ENCODE results near the gene HILPDA. TPM values are rescaled to one million over a fixed set of nuclear protein-coding genes. Genes with fewer than 3 reads are reported as not detected.
A peak's percentile ranks its signal among the peaks of the same experiment; 100 is the strongest.
"Not testable (repeated sequence)": the region's sequence is repeated elsewhere in the genome, so short reads cannot be mapped to it uniquely, and the experiment has no call there.

HILPDA gene
- total RNA-seq, 1 donor from 2014 or later: 13.1 TPM

GRCh38 chr7:128450913-128451312 is 4.8 kb upstream of the HILPDA start:
- peaks cover 6% of the 10 kb centered on the region for H3K4me1 ChIP-seq
- no peak overlapping the region for H3K4me3 ChIP-seq
- intact Hi-C loops (cut with DNase I): no loop called here
- DNase-seq (no peak), ATAC-seq (no peak)
- no peak overlapping the region for H3K27ac ChIP-seq
- no peaks in the 10 kb centered on the region for H3K27me3 ChIP-seq (ENCODE audit: low read depth)
- no peaks in the 10 kb centered on the region for H3K9me3 ChIP-seq
- TF ChIP-seq, protein P1, sequence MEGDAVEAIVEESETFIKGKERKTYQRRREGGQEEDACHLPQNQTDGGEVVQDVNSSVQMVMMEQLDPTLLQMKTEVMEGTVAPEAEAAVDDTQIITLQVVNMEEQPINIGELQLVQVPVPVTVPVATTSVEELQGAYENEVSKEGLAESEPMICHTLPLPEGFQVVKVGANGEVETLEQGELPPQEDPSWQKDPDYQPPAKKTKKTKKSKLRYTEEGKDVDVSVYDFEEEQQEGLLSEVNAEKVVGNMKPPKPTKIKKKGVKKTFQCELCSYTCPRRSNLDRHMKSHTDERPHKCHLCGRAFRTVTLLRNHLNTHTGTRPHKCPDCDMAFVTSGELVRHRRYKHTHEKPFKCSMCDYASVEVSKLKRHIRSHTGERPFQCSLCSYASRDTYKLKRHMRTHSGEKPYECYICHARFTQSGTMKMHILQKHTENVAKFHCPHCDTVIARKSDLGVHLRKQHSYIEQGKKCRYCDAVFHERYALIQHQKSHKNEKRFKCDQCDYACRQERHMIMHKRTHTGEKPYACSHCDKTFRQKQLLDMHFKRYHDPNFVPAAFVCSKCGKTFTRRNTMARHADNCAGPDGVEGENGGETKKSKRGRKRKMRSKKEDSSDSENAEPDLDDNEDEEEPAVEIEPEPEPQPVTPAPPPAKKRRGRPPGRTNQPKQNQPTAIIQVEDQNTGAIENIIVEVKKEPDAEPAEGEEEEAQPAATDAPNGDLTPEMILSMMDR (IDR thresholded peaks at IDR 0.05): no peak
- no peaks in the 10 kb centered on the region for H3K36me3 ChIP-seq

- no peaks in the 10 kb centered on the region for H3K27me3 ChIP-seq (ENCODE audit: low read depth)
- intact Hi-C loops (cut with DNase I): no loop called here
- H3K36me3 ChIP-seq: no peaks in the 10 kb centered on the region
- no peak for ATAC-seq
- DNase-seq: no peak
- no peak overlapping the region for H3K4me3 ChIP-seq
- no peak overlapping the region for H3K27ac ChIP-seq
- no peaks in the 10 kb centered on the region for H3K9me3 ChIP-seq
- H3K4me1 ChIP-seq: peaks cover 20% of the 10 kb centered on the region
- TF ChIP-seq, protein P1 (IDR thresholded peaks at IDR 0.05): no peak
Observed at GRCh38 chr7:128452552-128452951, 3.1 kb upstream of the HILPDA start.

DNA sequence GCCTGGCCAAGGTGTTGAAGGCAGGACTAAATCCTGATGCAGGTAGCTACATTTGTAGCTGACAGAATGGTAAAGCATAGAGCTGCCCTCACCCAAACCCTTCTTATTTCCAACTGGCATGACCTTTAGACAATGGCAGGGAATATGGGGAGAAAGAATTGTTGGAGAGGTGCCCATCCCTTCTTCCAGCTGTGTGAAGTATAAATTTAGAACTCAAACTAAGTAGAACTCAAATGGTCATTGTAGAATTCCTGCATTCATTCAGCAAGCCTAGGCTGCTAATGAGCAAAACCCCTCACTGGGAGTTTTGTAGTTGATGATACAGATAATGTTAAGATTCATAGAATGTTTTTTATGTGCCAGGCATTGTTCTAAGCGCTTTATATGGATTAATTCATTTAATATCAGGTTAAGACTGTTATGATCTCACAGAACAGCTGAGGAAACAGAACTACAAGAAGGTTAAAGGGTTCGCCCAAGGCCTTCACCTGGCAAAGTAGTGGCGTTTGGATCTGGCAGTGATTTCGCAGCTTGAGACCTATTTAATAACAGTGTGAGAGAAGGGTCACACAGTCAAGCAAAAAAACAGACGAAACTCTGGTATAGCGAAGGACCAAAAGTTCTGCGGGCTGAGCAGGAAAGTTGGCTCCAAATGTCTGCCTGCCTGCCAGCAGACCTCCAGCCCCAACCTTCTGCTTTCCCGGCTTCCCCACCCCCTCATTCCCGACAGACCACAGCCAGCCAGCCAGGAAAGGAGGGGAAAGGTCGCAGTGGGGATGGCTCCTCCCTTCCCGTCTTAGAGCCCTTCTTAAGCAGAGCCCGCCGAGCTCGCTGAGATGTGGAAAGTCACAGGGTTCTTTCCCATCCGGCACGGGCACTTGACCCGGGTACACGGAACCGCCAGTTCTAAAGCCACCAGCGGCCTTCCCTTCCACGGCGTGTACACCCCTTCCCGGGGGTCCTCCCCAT is 1.6 kb upstream of the HILPDA start:
- TF ChIP-seq, protein P1 (IDR thresholded peaks at IDR 0.05): no peak
- intact Hi-C loops (cut with DNase I): no loop called here
- peak overlapping the region; percentile 98 for H3K4me3 ChIP-seq
- peaks cover 6% of the 10 kb centered on the region for H3K36me3 ChIP-seq
- peaks cover 35% of the 10 kb centered on the region for H3K4me1 ChIP-seq
- DNase-seq (peak; percentile 72), ATAC-seq (peak; percentile 58 to 60)
- H3K9me3 ChIP-seq: no peaks in the 10 kb centered on the region
- H3K27ac ChIP-seq: peak overlapping the region; percentile 88
- no peaks in the 10 kb centered on the region for H3K27me3 ChIP-seq (ENCODE audit: low read depth)

DNA sequence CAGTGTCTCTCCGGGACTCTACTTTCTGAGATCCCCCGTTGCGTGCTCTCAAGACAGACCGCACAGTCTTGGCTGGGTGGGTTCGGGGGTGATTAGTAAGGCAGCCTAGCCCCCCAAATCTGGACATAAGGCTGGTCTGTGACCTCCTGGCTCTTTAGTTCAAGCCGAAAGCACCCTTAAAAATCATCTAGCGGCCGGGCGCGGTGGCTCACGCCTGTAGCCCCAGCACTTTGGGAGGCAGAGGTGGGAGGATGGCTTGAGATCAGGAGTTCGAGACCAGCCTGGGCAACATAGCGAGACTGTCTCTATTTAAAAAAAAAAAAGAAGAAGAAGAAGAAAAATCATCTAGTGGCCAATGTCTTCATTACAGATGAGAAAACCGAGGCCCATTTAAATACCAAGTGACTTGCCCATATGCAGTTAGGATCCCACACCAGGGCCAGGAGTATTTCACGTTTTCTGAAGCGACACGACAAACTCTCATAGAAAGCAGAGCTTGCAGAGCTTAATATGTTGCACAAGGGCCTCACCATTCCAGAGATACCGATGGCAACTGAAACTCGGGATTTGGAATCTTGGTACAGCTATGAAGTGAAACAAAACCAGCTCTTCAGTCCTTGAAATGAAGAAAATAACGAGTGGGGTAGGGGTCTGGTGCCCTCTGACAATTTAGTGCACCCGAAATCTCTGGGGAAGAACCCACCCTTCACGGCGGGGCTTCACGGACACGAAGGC is 703 bp upstream of the HILPDA start:
- no peak for DNase-seq
- Histone ChIP-seq H3K27me3 (ENCODE audit: low read depth) (no peaks in the 10 kb centered on the region), H3K36me3 (peaks cover 6% of the 10 kb centered on the region), H3K9me3 (no peaks in the 10 kb centered on the region), H3K4me1 (peaks cover 41% of the 10 kb centered on the region), H3K27ac (peak overlapping the region; percentile 88), H3K4me3 (peak overlapping the region; percentile 98)
- intact Hi-C loops (cut with DNase I): no loop called here
- TF ChIP-seq, protein P1 (IDR thresholded peaks at IDR 0.05): no peak
- ATAC-seq: peak; percentile 1

GRCh38 chr7:128456255-128456725 is 612 bp downstream of the HILPDA start:
- H3K4me3 ChIP-seq: peak overlapping the region; percentile 98
- H3K9me3 ChIP-seq: no peaks in the 10 kb centered on the region
- intact Hi-C loops (cut with DNase I): no loop called here
- DNase-seq (no peak), ATAC-seq (no peak)
- TF ChIP-seq, protein P1 (IDR thresholded peaks at IDR 0.05): no peak
- H3K27me3 ChIP-seq (ENCODE audit: low read depth): no peaks in the 10 kb centered on the region
- H3K4me1 ChIP-seq: peaks cover 41% of the 10 kb centered on the region
- H3K36me3 ChIP-seq: peaks cover 6% of the 10 kb centered on the region
- peak overlapping the region; percentile 88 for H3K27ac ChIP-seq

- not testable (repeated sequence) for H3K9me3 ChIP-seq
Observed at GRCh38 chr7:128457385-128457784, 1.7 kb downstream of the HILPDA start.

More at GRCh38 chr7:128457385-128457784, 1.7 kb downstream of the HILPDA start:
- intact Hi-C loops (cut with DNase I); H3K36me3 ChIP-seq; ATAC-seq; DNase-seq; H3K4me3 ChIP-seq; H3K27me3 ChIP-seq (ENCODE audit: low read depth); H3K27ac ChIP-seq: not testable (repeated sequence)
- peaks cover 41% of the 10 kb centered on the region for H3K4me1 ChIP-seq
